DOHH2 (cell line): ENCODE data around the gene CRYBB3.
"Not testable (repeated sequence)": the region's sequence is repeated elsewhere in the genome, so short reads cannot be mapped to it uniquely, and the experiment has no call there.

Experiments
- H3F3A ChIP-seq: fragments of 200-600 bp; sonication (generic), shearing (Covaris generic); 2 replicates; pipeline ENCODE4 v1.6.0; 2016; ENCODE audit warnings: antibody characterized with exemption, mild to moderate bottlenecking; ENCODE audit not compliant: control insufficient read depth, insufficient read depth
- H3K27ac ChIP-seq: fragments of 200-600 bp; sonication (generic); 2 replicates; pipeline ENCODE4 v1.5.1; 2014; ENCODE audit warnings: low read depth, mild to moderate bottlenecking, low read length, moderate library complexity
- H3K27me3 ChIP-seq: fragments of 200-600 bp; sonication (generic); 2 replicates; pipeline ENCODE4 v1.6.1; 2014; ENCODE audit warnings: mild to moderate bottlenecking, low read length, mixed read lengths; ENCODE audit not compliant: control insufficient read depth
- H3K36me3 ChIP-seq: fragments of 200-600 bp; sonication (generic); 2 replicates; pipeline ENCODE4 v1.6.1; 2014; ENCODE audit warnings: mild to moderate bottlenecking, low read length, moderate library complexity, mixed read lengths; ENCODE audit not compliant: control insufficient read depth
- H3K4me1 ChIP-seq: fragments of 200-600 bp; sonication (generic); 2 replicates; pipeline ENCODE4 v1.6.1; 2014; ENCODE audit warnings: mild to moderate bottlenecking, low read length, mixed read lengths; ENCODE audit not compliant: control insufficient read depth
- H3K4me2 ChIP-seq: fragments of 200-600 bp; sonication (generic); 2 replicates; pipeline ENCODE4 v1.6.0; 2014; ENCODE audit warnings: mild to moderate bottlenecking, low read length, moderate library complexity
- H3K4me3 ChIP-seq: fragments of 200-600 bp; sonication (generic); 2 replicates; pipeline ENCODE4 v1.5.1; 2014; ENCODE audit warnings: mild to moderate bottlenecking, low read length, mixed read lengths
- H3K79me2 ChIP-seq: fragments of 200-600 bp; sonication (generic); 2 replicates; pipeline ENCODE4 v1.6.1; 2014; ENCODE audit warnings: mild to moderate bottlenecking, low read length, mixed read lengths; ENCODE audit not compliant: control insufficient read depth
- H3K9me2 ChIP-seq: fragments of 200-600 bp; sonication (generic); replicated peaks from 2 replicates; pipeline ENCODE4 v1.6.1; 2014; ENCODE audit warnings: mild to moderate bottlenecking, low read length, mixed read lengths; ENCODE audit not compliant: control insufficient read depth
- H3K9me3 ChIP-seq: fragments of 200-600 bp; sonication (generic); 2 replicates; pipeline ENCODE4 v1.6.1; 2014; ENCODE audit warnings: antibody characterized with exemption, low read length, mixed read lengths; ENCODE audit not compliant: control insufficient read depth, insufficient read depth
- H4K20me1 ChIP-seq: fragments of 200-600 bp; sonication (generic); 2 replicates; pipeline ENCODE4 v1.6.0; 2014; ENCODE audit warnings: low read depth, mild to moderate bottlenecking, antibody characterized with exemption, low read length, moderate library complexity; ENCODE audit not compliant: control insufficient read depth, insufficient read depth
- CTCF ChIP-seq: fragments of 200-600 bp; sonication (generic); IDR thresholded peaks from one replicate; pipeline ENCODE4 v1.5.1; 2014; ENCODE audit warnings: antibody characterized with exemption, mild to moderate bottlenecking, low read depth, low read length; ENCODE audit not compliant: poor library complexity, severe bottlenecking
- EZH2phosphoT487 ChIP-seq: fragments of 200-600 bp; sonication (generic); IDR thresholded peaks from 2 replicates; pipeline ENCODE4 v1.6.1; 2017; ENCODE audit warnings: borderline replicate concordance, mild to moderate bottlenecking, antibody characterized with exemption, low read length, moderate library complexity, mixed read lengths

The CRYBB3 gene

GRCh38 chr22:25202290-25202921, 2.7 kb downstream of the CRYBB3 start:
- Histone ChIP-seq H3K4me1 (no peaks in the 10 kb centered on the region), H3F3A (no peaks in the 10 kb centered on the region), H3K36me3 (no peaks in the 10 kb centered on the region), H3K4me3 (no peak overlapping the region), H4K20me1 (no peaks in the 10 kb centered on the region), H3K4me2 (no peak overlapping the region), H3K79me2 (no peaks in the 10 kb centered on the region), H3K9me2 (no peaks in the 10 kb centered on the region), H3K27ac (no peak overlapping the region), H3K9me3 (no peaks in the 10 kb centered on the region), H3K27me3 (no peaks in the 10 kb centered on the region)
- TF ChIP-seq CTCF = peak; percentile 90
- TF ChIP-seq EZH2phosphoT487 = no peak

GRCh38 chr22:25203082-25203481, 3.4 kb downstream of the CRYBB3 start:
- no peaks in the 10 kb centered on the region for H3K9me2 ChIP-seq
- no peaks in the 10 kb centered on the region for H3F3A ChIP-seq
- no peaks in the 10 kb centered on the region for H3K79me2 ChIP-seq
- no peaks in the 10 kb centered on the region for H4K20me1 ChIP-seq
- no peaks in the 10 kb centered on the region for H3K36me3 ChIP-seq
- H3K27me3 ChIP-seq = no peaks in the 10 kb centered on the region
- H3K9me3 ChIP-seq = no peaks in the 10 kb centered on the region
- no peak overlapping the region for H3K27ac ChIP-seq
- H3K4me2 ChIP-seq = no peak overlapping the region
- no peaks in the 10 kb centered on the region for H3K4me1 ChIP-seq
- TF ChIP-seq EZH2phosphoT487 = no peak
- no peak for TF ChIP-seq CTCF
- no peak overlapping the region for H3K4me3 ChIP-seq

DNA sequence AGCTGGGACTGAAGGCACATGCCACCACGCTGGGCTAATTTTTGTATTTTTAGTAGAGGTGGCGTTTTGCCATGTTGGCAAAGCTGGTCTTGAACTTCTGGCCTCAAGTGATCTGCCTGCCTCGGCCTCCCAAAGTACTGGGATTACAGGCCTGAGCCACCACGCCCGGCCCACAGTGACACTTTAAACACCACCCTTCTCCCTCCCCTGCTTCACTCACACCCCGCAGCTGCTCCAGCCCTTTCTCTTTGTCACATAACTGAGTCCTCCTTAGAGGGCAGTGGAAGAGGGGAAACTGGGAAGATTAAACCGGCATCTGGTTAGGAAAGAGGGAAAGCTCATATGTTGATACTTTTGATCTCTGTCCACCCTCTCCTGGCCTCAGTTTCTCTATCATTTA, 4.9 kb downstream of the CRYBB3 start:
- H3K9me2 ChIP-seq, H3K4me2 ChIP-seq, H3K27me3 ChIP-seq, H4K20me1 ChIP-seq, H3K79me2 ChIP-seq, H3K36me3 ChIP-seq, H3K27ac ChIP-seq, H3K4me3 ChIP-seq, H3F3A ChIP-seq, H3K9me3 ChIP-seq, H3K4me1 ChIP-seq: not testable (repeated sequence)

DNA sequence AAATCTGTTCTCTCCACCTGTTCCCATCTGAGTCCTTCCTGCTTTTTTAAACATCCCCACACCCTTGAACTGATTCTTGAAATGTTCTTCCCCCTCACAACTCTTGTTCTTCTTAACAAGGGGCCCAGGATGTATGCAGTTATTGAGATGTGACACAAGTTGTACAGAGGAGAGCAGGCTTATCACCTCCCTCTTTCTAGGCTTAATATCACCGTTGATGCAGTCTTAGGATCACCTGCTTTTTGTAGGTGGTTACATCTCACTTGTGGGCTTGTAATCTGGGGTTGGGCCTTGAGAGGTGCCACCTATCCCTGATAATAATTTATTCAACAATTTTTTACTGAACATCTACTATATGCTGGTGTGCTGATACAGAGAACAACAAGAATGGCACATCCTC, 6.2 kb downstream of the CRYBB3 start:
- Histone ChIP-seq H3F3A (no peaks in the 10 kb centered on the region), H3K27ac (no peak overlapping the region), H3K9me2 (no peaks in the 10 kb centered on the region), H3K4me3 (no peak overlapping the region), H4K20me1 (no peaks in the 10 kb centered on the region), H3K27me3 (no peaks in the 10 kb centered on the region), H3K36me3 (no peaks in the 10 kb centered on the region), H3K4me1 (no peaks in the 10 kb centered on the region), H3K9me3 (no peaks in the 10 kb centered on the region), H3K4me2 (no peak overlapping the region), H3K79me2 (no peaks in the 10 kb centered on the region)
- TF ChIP-seq CTCF (no peak), EZH2phosphoT487 (no peak)
